HEK293T (cell line): ENCODE data around the gene OSBPL2.

ENCODE experiments used
- CTCF ChIA-PET: fragments of 350-600 bp; formaldehyde crosslinking; extraction: SDS; loops from one replicate; lab custom pipeline; 2021; ENCODE audit warnings: antibody characterized with exemption, inconsistent platforms; lab: Yijun Ruan, JAX
- POLR2A ChIA-PET: fragments of 350-600 bp; formaldehyde crosslinking; extraction: SDS; loops from one replicate; lab custom pipeline; 2020; ENCODE audit warnings: antibody characterized with exemption, inconsistent platforms; lab: Yijun Ruan, JAX
- DNase-seq: peaks from one replicate; pipeline ENCODE4 v3.0.0; 2012; ENCODE audit warnings: mixed read lengths; ENCODE audit errors: extremely low spot score
- ARNT ChIP-seq: fragments of 450-650 bp; IDR thresholded peaks from 2 replicates; pipeline ENCODE4 v1.6.1; 2017; ENCODE audit warnings: mild to moderate bottlenecking
- BHLHE40 ChIP-seq: fragments of 450-650 bp; IDR thresholded peaks from 2 replicates; pipeline ENCODE4 v1.6.1; 2016; ENCODE audit warnings: mild to moderate bottlenecking, moderate library complexity, borderline replicate concordance
- CTBP1 ChIP-seq: fragments of 450-650 bp; IDR thresholded peaks from 2 replicates; pipeline ENCODE4 v1.6.1; 2016; ENCODE audit warnings: borderline replicate concordance
- ELF4 ChIP-seq: fragments of 450-650 bp; IDR thresholded peaks from 2 replicates; pipeline ENCODE4 v1.6.1; 2017; ENCODE audit warnings: antibody characterized with exemption
- FOXA1 ChIP-seq: fragments of 450-650 bp; IDR thresholded peaks from 2 replicates; pipeline ENCODE4 v1.6.1; 2016; ENCODE audit warnings: mild to moderate bottlenecking
- FOXK2 ChIP-seq: fragments of 450-650 bp; IDR thresholded peaks from 2 replicates; pipeline ENCODE4 v1.6.1; 2016; ENCODE audit warnings: mild to moderate bottlenecking
- FOXM1 ChIP-seq: fragments of 450-650 bp; IDR thresholded peaks from 2 replicates; pipeline ENCODE4 v1.6.1; 2017; ENCODE audit warnings: mild to moderate bottlenecking, borderline replicate concordance
- HDGF ChIP-seq: fragments of 450-650 bp; IDR thresholded peaks from 2 replicates; pipeline ENCODE4 v1.6.1; 2017; ENCODE audit warnings: antibody characterized with exemption, borderline replicate concordance
- L3MBTL2 ChIP-seq: fragments of 450-650 bp; conservative IDR thresholded peaks from 2 replicates; pipeline ENCODE4 v1.6.1; 2016; ENCODE audit warnings: mild to moderate bottlenecking
- LEF1 ChIP-seq: fragments of 450-650 bp; IDR thresholded peaks from 2 replicates; pipeline ENCODE4 v1.6.1; 2017; ENCODE audit warnings: mild to moderate bottlenecking, borderline replicate concordance
- NFRKB ChIP-seq: fragments of 450-650 bp; IDR thresholded peaks from 2 replicates; pipeline ENCODE4 v1.6.1; 2016; ENCODE audit warnings: mild to moderate bottlenecking, moderate library complexity
- SP1 ChIP-seq: fragments of 450-650 bp; IDR thresholded peaks from 2 replicates; pipeline ENCODE4 v1.6.1; 2017
- SUZ12 ChIP-seq: fragments of 450-650 bp; IDR thresholded peaks from 2 replicates; pipeline ENCODE4 v1.6.1; 2016; ENCODE audit warnings: mild to moderate bottlenecking
- TARDBP ChIP-seq: fragments of 450-650 bp; IDR thresholded peaks from 2 replicates; pipeline ENCODE4 v1.6.1; 2016
- ZNF384 ChIP-seq: fragments of 450-650 bp; IDR thresholded peaks from 2 replicates; pipeline ENCODE4 v1.6.1; 2016
- TF ChIP-seq, protein P1 (sequence below): fragments of 450-650 bp; IDR thresholded peaks from 2 replicates; pipeline ENCODE4 v1.6.1; 2016

OSBPL2 gene

DNA sequence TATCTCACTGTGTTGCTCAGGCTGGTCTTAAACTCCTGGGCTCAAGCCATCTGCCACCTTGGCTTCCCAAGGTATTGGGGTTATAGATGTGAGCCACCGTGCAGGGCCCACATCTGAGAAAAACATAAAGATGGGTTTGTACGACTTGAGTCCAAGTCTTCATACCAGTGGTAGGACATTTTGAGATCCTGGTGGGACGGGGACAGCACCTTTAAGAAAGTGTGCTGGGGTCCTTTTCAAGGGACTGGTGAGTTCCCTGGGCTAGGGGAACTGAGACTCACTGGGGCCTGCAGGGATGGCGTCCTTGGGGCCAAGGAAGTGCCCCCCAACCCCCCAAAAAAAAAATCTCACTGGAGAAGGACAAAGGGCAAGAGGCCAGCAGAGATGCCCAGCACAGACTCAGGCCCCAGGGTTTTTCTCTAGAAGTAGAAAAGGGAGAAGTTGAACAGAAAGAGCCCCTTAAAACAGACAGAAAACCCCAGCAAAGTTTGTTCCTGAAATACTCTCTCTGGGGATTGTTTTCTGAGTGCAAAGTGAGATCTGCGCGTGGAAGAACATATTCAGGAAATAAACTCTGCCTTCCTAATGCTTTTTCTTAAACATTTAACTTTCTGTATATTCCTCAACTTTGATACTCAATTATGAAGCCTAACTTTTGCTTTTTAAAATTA, 10.7 kb downstream of the OSBPL2 start:
- DNase-seq: no peak
- ChIA-PET CTCF (no interaction called here), POLR2A (no interaction called here)
- TF ChIP-seq FOXM1: no peak
- no peak for TF ChIP-seq ARNT
- no peak for TF ChIP-seq SUZ12
- no peak for TF ChIP-seq FOXK2
- TF ChIP-seq ZNF384: no peak

DNA sequence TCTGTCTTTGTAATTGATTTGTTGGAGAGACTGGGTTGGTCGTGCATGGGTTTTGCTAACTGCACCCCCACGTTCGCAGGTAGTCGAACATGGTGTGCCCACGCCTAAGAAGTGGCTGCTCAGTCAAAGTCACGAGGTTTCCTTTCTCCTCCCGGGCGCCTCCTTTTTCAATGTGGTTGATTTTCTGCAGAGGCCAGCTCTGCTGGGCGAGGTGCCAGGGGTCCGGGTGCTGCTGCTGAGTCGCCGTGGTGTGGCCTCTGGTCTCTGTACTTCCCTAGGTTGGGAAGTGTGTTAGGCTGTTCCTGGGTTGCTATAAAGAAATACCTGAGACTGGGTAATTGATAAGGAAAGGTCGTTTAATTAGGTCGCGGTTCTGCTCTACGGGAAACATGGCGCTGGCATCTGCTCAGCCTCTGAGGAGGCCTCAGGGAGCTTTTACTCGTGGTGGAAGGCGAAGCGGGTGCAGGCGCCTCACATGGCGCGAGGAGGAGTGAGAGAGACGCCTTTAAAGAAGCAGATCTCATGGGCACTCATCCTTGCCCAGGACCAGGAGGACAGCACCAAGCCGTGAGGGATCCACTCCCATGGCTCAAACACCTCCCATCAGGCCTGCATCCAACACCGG, 14.1 kb downstream of the OSBPL2 start:
- POLR2A ChIA-PET: no interaction called here
- CTCF ChIA-PET: no interaction called here
- TF ChIP-seq FOXM1 (no peak), BHLHE40 (no peak), FOXK2 (no peak), FOXA1 (no peak), LEF1 (no peak), HDGF (no peak), L3MBTL2 (no peak), ZNF384 (no peak)
- DNase-seq: no peak

DNA sequence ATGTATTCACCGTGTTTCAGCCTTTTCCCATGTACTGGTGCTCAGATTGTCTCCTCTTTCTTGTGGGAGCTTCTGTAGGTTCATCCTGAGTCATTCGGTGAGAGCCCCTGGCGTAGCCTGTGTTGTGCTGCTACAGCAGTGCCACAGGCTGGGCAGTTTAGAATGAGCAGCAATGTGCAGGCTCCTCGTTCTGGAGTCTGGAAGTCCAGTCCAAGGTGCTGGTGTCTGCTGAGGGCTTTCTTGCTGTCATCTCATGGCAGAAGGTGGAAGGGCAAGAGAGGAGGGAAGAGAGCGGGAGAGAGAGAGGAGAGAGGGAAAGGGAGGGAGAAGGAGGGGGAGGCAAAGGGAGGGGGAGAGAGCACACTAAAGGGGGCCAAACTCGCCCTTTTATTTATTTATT, 15.1 kb downstream of the OSBPL2 start:
- POLR2A ChIA-PET: no interaction called here
- DNase-seq: no peak
- CTCF ChIA-PET: no interaction called here
- TF ChIP-seq LEF1 (no peak), CTBP1 (no peak), BHLHE40 (no peak), FOXA1 (no peak), NFRKB (no peak), FOXK2 (no peak), FOXM1 (no peak), ELF4 (no peak), ZNF384 (no peak), L3MBTL2 (no peak), TARDBP (no peak), HDGF (no peak), SUZ12 (no peak)
- TF ChIP-seq, protein P1, sequence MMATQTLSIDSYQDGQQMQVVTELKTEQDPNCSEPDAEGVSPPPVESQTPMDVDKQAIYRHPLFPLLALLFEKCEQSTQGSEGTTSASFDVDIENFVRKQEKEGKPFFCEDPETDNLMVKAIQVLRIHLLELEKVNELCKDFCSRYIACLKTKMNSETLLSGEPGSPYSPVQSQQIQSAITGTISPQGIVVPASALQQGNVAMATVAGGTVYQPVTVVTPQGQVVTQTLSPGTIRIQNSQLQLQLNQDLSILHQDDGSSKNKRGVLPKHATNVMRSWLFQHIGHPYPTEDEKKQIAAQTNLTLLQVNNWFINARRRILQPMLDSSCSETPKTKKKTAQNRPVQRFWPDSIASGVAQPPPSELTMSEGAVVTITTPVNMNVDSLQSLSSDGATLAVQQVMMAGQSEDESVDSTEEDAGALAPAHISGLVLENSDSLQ: no peak

DNA sequence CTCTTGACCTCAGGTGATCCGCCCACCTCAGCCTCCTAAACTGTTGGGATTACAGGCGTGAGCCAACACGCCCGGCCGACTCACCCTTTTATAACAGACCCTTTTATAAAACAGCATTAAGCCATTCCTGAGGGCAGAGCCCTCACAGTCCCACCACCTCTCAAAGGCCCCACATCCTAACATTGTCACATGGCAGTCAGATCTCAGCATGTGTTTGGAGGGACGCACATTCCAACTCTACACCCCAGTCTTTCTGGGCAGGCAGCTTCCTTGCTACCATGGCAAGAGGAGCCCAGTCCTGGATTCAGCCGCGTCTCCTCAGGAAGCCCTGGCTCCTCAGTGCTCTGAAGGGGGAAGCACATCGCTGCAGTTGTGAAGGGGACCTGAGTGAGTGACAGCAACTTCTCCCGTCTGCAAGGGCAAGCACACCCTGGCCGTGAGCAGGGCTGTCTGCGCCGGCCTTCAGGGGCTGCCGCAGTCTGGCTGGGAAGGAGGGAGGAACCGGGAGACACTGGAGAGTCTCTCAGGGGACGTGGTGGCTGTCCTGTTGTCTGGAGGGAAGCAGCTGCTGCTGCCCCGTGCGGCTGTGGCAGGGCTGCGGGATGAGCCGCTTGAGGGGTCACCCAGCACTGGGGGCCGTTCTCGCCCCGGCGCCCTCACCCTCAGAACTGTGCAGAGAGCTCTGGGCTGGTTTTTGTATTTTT, 15.9 kb downstream of the OSBPL2 start:
- CTCF ChIA-PET: no interaction called here
- no peak for DNase-seq

DNA sequence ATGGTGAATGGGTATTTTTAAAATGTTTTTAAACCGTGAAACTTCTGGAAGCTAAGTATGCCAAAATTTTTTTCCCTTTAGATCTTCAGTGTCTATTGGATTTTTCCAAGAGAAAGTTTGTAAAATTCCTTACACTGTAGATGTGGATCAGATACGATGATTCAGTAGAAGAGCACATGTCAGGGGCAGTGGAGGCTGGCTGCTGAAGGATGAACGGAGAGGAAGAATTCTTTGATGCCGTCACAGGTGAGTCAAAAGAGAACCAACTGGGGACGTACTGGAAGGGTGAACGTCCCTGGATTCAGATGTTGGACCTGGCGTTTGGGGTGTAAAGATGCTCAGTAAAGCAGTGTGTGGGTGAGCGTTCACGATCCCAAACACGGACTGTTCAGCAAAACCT, 17.7 kb downstream of the OSBPL2 start:
- POLR2A ChIA-PET: no interaction called here

More for the DNA sequence above, 15.9 kb downstream of the OSBPL2 start:
- POLR2A ChIA-PET: no interaction called here
- no peak for TF ChIP-seq ZNF384
- no peak for TF ChIP-seq SP1
- TF ChIP-seq FOXM1: no peak
- TF ChIP-seq L3MBTL2: no peak
- TF ChIP-seq BHLHE40: no peak
- TF ChIP-seq HDGF: no peak
- TF ChIP-seq ELF4: no peak
- TF ChIP-seq CTBP1: no peak
- no peak for TF ChIP-seq LEF1
- TF ChIP-seq NFRKB: no peak
- no peak for TF ChIP-seq SUZ12
- no peak for TF ChIP-seq ARNT
- TF ChIP-seq FOXK2: no peak
- TF ChIP-seq TARDBP: no peak

DNA sequence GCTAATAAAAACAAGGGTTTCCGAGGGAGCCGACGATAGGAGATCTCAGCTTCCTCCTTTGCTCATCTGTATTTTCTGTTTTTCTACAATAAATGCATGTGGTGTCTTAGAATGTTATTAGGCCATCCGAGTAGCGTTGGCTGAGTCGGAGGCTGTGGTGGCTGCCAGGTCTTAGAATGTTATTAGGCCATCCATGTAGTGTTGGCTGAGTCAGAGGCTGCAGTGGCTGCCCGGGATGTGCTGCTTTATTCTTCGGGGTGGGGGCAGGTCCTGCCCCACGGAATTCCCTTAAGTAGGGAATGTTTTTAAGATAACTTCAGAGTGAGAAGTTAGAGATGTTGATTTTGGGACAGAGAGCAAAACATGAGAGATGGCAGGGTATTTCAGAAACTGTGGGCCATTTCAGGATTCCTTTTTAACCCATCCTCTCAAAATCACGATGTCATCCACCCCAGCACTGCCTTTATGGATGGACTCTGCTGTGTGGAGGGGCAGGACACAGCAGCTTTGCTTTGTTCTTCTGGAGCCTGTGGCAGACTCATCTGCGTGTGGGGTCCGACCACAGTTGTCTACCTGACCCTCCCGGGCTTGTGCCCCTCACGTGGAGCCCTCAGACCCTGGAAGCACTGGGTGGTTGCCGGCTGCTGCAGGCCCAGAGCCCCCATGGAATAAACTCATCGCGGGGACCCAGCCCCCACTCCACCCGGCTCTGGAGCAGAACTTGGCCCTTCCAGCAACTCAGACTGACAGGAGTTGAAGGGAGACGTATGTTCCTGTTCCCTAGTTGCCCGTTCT, 20.4 kb downstream of the OSBPL2 start:
- DNase-seq: no peak
- POLR2A ChIA-PET: no interaction called here
- TF ChIP-seq HDGF (no peak), TARDBP (no peak), FOXK2 (no peak), LEF1 (no peak), NFRKB (no peak), SUZ12 (no peak), ARNT (no peak), ELF4 (no peak), CTBP1 (no peak), SP1 (no peak), ZNF384 (no peak), FOXA1 (no peak), BHLHE40 (no peak), FOXM1 (no peak), L3MBTL2 (no peak)
- TF ChIP-seq, protein P1: no peak
- CTCF ChIA-PET: no interaction called here

More for the DNA sequence above, 17.7 kb downstream of the OSBPL2 start:
- CTCF ChIA-PET: no interaction called here
- TF ChIP-seq FOXM1 (no peak), ELF4 (no peak), SUZ12 (no peak), TARDBP (no peak)
- TF ChIP-seq, protein P1: no peak
- DNase-seq: no peak
